Fibroblast of villous mesenchyme (primary cell): Measurements from ENCODE around the gene ITGBL1. TPM values are rescaled to one million over a fixed set of nuclear protein-coding genes. Genes with fewer than 3 reads are reported as not detected.

Experiments used
- DNase-seq: peaks from one replicate; pipeline ENCODE4 v3.0.0-alpha.2; 2010; ENCODE audit warnings: low read depth
- H3K4me3 ChIP-seq: 2 replicates; pipeline ENCODE4 v1.5.1; 2011; ENCODE audit warnings: low read depth, mild to moderate bottlenecking, low read length
- total RNA-seq: library from RNA; depleted of rRNA; stranded (reverse); fragments of >200 nt; gene quantifications from 2 replicates; pipeline ENCODE4 v1.2.3, GENCODE V29; 2012
- TF ChIP-seq, protein P1 (sequence below): IDR thresholded peaks from 2 replicates; pipeline ENCODE4 v1.5.1; 2012; ENCODE audit warnings: low read depth, mild to moderate bottlenecking, low read length; ENCODE audit not compliant: insufficient read depth

The ITGBL1 gene
- total RNA-seq, 1 donor, result 21.2 TPM

DNA sequence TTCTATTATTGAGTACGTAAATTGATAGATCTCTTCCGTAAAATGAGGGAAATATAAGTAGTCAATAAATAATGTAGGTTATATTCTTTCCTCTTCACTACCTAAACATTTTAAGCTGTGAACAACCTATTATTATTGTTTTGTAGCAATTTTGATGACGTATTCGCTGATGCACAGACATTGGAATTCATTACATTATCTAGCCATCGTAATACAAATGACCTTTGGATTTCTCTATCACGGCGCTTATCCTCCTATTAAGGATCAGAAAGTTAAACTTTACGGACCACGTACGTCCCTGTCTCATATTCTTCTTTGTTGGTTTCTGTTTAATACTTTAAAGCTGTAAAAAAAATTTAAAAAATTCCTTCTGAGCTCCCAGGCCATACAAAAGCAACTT, 264.9 kb downstream of the ITGBL1 start:
- DNase-seq, result no peak
- TF ChIP-seq, protein P1, sequence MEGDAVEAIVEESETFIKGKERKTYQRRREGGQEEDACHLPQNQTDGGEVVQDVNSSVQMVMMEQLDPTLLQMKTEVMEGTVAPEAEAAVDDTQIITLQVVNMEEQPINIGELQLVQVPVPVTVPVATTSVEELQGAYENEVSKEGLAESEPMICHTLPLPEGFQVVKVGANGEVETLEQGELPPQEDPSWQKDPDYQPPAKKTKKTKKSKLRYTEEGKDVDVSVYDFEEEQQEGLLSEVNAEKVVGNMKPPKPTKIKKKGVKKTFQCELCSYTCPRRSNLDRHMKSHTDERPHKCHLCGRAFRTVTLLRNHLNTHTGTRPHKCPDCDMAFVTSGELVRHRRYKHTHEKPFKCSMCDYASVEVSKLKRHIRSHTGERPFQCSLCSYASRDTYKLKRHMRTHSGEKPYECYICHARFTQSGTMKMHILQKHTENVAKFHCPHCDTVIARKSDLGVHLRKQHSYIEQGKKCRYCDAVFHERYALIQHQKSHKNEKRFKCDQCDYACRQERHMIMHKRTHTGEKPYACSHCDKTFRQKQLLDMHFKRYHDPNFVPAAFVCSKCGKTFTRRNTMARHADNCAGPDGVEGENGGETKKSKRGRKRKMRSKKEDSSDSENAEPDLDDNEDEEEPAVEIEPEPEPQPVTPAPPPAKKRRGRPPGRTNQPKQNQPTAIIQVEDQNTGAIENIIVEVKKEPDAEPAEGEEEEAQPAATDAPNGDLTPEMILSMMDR, result no peak
- H3K4me3 ChIP-seq, result no peak overlapping the region

DNA sequence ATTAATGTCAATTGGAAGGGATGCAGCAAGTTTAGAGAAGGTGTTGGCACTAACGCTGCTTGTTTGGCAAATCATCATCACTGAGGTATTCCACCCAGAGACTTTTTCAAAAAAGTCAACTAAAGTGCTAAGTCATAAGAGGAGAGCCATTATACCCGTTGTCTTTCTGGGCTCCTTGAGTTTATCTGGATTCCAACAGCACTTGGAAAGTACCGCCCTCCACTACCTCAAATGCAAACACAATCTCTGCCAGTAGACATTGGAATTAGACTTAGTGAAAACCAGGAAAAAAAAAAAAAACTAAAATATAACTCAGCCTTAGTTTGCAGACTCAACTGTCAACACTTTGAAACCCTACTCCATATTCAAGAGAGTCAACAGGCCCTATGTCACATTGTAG, 266.0 kb downstream of the ITGBL1 start:
- DNase-seq, result no peak
- H3K4me3 ChIP-seq, result no peak overlapping the region
- TF ChIP-seq, protein P1, result no peak

DNA sequence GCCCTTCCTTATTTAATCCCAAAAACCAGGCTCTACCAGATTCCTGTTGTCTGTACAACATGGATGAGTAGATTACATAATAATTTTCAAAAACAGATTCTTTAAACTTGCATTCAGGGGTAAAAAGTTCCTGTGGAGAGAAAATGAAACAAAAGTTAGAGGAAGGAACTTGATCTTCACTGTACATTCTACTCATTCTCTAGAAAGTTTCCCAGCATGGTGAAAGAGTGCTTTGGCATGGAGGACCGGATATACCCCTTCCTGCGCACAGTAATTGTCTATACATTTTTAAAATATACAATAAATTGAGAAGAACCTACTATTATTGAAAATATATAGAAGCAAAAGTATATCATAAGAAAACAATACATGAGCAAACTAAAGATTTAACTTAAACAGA, 274.2 kb downstream of the ITGBL1 start:
- no peak overlapping the region for H3K4me3 ChIP-seq
- DNase-seq, result no peak
- TF ChIP-seq, protein P1, result no peak

- H3K4me3 ChIP-seq, result no peak overlapping the region
- DNase-seq, result no peak
- TF ChIP-seq, protein P1, result no peak
Measured at GRCh38 chr13:101727118-101727517, 274.6 kb downstream of the ITGBL1 start.

GRCh38 chr13:101728021-101728420, 275.5 kb downstream of the ITGBL1 start:
- TF ChIP-seq, protein P1, result no peak
- no peak for DNase-seq
- no peak overlapping the region for H3K4me3 ChIP-seq

DNA sequence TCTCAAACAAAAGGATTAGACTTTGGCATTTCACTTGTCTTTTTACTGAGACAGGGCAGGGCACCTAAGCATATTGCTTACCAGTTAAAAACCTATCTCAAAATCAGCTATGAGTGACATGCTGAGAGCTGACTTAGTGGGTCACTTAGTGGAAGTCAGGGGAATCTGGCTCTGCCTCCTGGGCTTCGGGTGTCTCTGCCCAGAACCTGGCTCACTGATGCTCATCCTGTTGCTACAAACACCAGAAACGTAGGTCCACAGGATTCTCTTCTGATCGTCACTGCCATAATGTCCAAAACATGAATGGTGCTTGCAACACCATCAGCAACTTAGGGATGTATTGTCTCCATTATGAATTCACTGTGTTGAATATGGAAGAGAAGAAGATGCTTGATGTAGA, 276.1 kb downstream of the ITGBL1 start:
- TF ChIP-seq, protein P1, result no peak
- no peak overlapping the region for H3K4me3 ChIP-seq
- DNase-seq, result no peak

DNA sequence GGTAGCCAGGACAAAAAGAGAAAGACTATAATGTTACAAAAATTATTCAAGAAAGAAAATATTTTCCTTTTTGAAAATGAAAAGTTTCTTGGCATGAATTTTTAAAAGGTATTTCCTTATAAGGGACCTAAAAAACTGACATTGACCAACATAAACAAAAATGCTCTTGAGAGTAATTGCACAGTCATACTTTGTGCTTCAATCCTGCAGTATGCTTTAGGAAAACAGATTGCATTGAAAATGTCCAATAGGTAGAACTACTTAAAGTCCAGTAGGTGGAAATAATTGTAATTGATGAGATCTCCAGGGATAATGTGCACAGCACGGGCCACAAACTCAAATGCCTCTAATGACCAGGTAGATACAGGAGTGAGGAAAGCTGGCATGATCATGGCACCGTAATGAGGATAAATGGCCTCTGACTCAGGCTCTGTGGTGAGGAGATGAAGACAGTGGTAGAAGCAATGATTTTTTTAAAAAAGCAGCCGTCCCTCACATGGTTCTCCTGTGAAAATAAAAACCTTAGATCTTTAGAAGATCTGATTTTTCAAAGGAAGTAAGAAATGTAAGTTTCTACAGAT, 278.0 kb downstream of the ITGBL1 start:
- no peak overlapping the region for H3K4me3 ChIP-seq
- TF ChIP-seq, protein P1, result no peak
- DNase-seq, result no peak
